ENCODE measurements around the gene TTC9B.

Gene TTC9B

DNA sequence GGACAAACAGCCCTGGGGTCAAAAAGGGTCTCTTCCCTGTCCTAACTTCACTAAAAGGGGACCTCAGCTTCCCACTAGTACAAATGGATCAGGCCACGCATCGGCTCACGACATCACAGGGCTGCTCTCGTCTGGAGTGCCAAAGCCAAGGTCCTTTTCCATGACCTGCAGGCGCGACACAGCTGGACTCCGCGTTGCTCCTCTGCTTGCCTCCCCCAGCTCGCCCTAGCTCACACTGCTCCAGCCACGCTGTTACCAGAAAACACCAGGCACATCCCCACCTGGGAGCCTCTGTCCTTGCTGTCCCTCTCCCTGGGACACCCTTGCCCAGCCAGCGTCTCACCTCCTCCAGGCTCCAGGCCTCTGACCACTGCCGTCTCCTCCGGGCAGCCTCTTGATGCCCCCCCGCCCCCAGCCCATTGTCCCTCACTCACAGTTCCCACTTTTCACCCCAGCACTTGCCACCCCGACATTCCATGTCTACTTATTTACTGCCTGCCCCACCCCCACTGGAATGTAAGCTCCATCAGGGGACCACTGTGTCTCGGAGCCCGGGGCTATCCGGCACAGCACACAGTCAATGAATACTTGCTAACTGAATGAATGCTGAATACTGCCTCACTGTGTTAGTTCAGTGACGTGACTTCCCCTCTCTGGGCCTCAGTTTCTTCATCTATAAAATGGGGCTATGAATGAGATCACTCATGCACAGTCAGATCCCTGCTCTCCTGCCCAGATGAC, 46.3 kb upstream of the TTC9B start:
- TF ChIP-seq, protein P1, sequence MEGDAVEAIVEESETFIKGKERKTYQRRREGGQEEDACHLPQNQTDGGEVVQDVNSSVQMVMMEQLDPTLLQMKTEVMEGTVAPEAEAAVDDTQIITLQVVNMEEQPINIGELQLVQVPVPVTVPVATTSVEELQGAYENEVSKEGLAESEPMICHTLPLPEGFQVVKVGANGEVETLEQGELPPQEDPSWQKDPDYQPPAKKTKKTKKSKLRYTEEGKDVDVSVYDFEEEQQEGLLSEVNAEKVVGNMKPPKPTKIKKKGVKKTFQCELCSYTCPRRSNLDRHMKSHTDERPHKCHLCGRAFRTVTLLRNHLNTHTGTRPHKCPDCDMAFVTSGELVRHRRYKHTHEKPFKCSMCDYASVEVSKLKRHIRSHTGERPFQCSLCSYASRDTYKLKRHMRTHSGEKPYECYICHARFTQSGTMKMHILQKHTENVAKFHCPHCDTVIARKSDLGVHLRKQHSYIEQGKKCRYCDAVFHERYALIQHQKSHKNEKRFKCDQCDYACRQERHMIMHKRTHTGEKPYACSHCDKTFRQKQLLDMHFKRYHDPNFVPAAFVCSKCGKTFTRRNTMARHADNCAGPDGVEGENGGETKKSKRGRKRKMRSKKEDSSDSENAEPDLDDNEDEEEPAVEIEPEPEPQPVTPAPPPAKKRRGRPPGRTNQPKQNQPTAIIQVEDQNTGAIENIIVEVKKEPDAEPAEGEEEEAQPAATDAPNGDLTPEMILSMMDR (IDR thresholded peaks at IDR 0.05): no peak
- H3K27ac ChIP-seq: no peak overlapping the region

DNA sequence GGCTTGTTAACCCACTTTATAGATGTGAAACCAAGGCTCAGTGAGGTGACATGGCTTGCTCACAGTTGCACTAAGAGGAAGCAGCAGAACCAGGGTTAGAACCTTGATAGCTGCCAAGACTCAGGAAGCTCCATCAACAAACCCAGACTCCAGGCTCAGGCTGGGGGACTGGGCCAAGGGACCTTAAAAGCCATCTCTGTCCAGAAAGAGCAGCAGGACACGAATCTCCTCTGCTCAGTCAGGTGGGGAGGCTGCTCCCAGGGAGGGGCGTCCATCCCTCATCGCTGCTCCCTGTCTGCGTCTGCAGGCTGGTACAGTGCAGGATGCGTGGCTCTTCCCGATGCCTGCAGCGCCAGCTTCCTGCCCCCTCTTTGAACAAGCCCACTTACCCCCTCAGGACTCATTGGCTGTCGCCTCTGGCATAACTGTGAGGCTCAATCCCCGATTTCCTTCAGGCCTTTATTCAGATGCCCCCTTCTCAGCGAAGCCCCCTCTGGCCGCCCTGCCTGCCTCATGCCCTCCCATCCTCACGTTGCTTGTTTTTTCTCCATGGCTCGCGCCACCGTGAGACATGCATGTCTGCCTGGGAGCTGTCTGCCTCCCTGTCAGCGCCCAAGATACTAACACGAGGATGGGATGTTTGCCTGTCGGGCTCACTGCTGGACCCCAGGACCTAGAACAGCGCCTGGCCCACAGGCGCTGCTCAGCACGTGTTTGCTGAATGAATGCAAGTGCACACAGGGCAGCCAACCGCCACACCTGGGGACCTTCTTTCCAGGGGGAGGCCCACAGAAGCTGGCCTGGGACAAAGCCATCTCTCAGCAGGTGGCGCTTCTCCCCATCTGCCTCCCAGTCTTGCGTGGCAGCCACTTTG, 45.5 kb upstream of the TTC9B start:
- no peak for TF ChIP-seq ZFX (IDR thresholded peaks at IDR 0.05; ENCODE audit: borderline replicate concordance)
- TF ChIP-seq, protein P1 (IDR thresholded peaks at IDR 0.05): no peak
- H3K27ac ChIP-seq: no peak overlapping the region

DNA sequence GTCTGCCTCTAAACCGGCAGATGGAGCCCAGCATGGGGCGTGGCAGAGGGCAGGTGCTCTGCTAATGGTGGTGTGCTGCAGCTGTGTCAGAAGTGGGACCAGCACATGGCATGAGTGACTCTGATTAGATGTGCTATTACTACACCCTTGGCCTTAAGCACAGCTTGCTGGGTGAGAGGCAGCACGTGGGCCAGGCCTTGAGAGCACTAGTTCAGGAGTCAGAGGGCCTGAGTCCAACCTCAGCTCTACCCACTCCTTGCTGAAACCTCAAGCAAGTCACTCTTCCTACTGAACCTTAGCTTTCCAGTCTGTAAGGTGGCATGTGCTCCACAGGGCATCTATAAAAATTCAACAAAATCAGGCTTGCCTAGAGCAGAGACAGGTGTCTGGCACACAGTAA, 44.2 kb upstream of the TTC9B start:
- TF ChIP-seq, protein P1 (IDR thresholded peaks at IDR 0.05): no peak
- TF ChIP-seq ZFX (IDR thresholded peaks at IDR 0.05; ENCODE audit: borderline replicate concordance): no peak
- H3K27ac ChIP-seq: no peak overlapping the region

DNA sequence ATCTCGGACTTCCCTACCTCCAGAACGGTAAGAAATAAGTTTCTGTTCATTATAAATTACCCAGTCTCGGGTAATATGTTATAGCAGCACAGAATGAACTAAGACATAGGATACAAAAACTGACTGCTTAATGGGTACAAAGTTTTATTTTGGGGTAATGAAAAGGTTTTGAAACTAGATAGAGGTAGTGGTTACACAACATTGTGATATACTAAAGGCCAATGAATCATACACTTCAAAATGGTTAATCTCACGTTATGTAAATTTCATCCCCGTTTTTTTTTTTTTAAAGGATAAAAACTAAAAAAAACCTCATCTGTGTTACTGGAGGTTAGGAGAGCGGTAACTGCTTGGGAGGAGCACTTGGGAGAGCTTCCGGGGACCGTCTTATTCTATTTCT, 43.4 kb upstream of the TTC9B start:
- no peak for TF ChIP-seq ZFX (IDR thresholded peaks at IDR 0.05; ENCODE audit: borderline replicate concordance)
- TF ChIP-seq, protein P1 (IDR thresholded peaks at IDR 0.05): no peak
- no peak overlapping the region for H3K27ac ChIP-seq

DNA sequence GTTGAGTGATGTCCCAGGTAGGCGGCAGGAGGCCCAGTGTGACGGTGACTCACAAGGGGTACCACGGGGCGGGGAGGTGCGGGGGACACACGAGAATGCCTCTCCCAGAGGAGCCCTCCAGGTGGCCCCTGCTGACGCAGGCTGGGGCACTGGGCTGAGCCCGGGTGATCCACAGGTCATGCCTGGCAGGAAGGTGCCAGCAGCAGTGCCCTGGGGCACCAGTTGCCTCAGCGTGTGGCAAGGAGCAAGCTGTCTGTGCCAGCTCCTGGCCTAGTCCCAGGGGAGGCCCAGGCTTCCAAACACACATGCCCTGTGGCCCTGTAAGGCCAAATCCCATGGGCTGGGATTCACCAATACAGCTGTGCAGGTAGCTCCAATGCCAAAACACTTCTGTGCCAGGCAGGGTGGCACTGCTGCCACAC, 38.9 kb upstream of the TTC9B start:
- TF ChIP-seq, protein P1 (IDR thresholded peaks at IDR 0.05): no peak
- TF ChIP-seq ZFX (IDR thresholded peaks at IDR 0.05; ENCODE audit: borderline replicate concordance): no peak
- H3K27ac ChIP-seq: no peak overlapping the region

DNA sequence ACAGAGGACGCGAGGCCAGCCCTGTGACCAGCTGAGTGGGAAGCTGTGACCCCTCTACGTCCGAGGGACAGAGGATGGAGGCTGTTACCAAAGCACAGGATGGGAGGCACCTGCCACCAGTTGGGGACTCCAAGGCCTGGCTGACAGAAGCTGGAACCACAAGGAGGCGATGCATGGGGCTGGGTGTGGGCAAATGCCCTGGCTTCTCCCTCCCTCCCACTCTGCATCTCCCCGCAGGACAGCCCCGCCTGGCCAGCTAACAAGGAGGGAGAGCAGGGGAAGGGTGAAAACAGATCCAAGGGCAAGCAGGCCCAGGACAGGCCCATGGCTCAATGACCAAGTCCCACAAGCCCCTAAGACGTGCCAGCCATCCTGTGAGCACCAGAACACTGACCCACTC, 38.3 kb upstream of the TTC9B start:
- H3K27ac ChIP-seq: no peak overlapping the region
- TF ChIP-seq, protein P1 (IDR thresholded peaks at IDR 0.05): no peak
- no peak for TF ChIP-seq ZFX (IDR thresholded peaks at IDR 0.05; ENCODE audit: borderline replicate concordance)
